Pancreas (tissue), 10 donors: ENCODE results near the gene IQSEC1. TPM values are rescaled to one million over a fixed set of nuclear protein-coding genes. Genes with fewer than 3 reads are reported as not detected.

Source experiments
- ATAC-seq, 4 donors: fragments of 200-7000 bp; cut with Tn5 transposase; one replicate each; pipeline versions ENCODE4 v1.8.0 to v1.9.1; 2020; ENCODE audit warnings: mild to moderate bottlenecking in 4 of 4, moderate library complexity in 4 of 4
- DNase-seq, 6 donors: peaks; one replicate each; pipeline ENCODE4 v3.0.0-alpha.2; 2020
- FAIRE-seq: peaks from 2 replicates; lab custom pipeline; 2012; peaks lifted over from hg19 to GRCh38; lab: Jason Lieb, UNC
- H3K27ac ChIP-seq, 4 donors: fragments of 200-600 bp; sonication (generic); 1 replicate in 3 of 4; 2 replicates in 1 of 4; pipeline versions ENCODE4 v1.5.0 to v1.8.0; 2020
- H3K27me3 ChIP-seq, 4 donors: fragments of 200-600 bp; one replicate each; pipeline ENCODE4 v1.8.0; 2021
- H3K36me3 ChIP-seq, 3 donors: fragments of 200-600 bp; sonication (generic) in 1 of 3; one replicate each; pipeline versions ENCODE4 v1.5.0 to v1.8.0; 2020 to 2021
- H3K4me1 ChIP-seq, 3 donors: fragments of 200-600 bp; one replicate each; pipeline ENCODE4 v1.8.0; 2021
- H3K4me3 ChIP-seq, 4 donors: fragments of 200-600 bp; sonication (generic) in 2 of 4; one replicate each; pipeline versions ENCODE4 v1.5.0 to v1.8.0; 2020 to 2021
- H3K9me3 ChIP-seq, 4 donors: fragments of 200-600 bp; one replicate each; pipeline ENCODE4 v1.8.0; 2021
- CTCF ChIP-seq, 4 donors: fragments of 200-600 bp; sonication (generic) in 3 of 4; IDR thresholded peaks; one replicate each; pipeline versions ENCODE4 v1.5.0 to v1.8.0; 2021; ENCODE audit warnings: antibody characterized with exemption in 4 of 4
- WGBS, 2 donors: extraction: QIAGEN DNeasy Blood & Tissue Kit; methylation state at CpG; one replicate each; pipeline ENCODE4 v1.1.7; 2013; 5-methylcytosine and 5-hydroxymethylcytosine counted together
- intact Hi-C, 3 donors: fragments of 100-400 bp; cut with DNase I; formaldehyde crosslinking; loops; one replicate each; pipeline versions ENCODE4 v1.11.1 to v1.14.2; 2022
- polyA plus RNA-seq, 2 donors: library from polyadenylated mRNA; stranded (reverse); fragments of 200-250 nt; gene quantifications; one replicate each; pipeline ENCODE4 v1.2.3, GENCODE V29; 2013
- total RNA-seq, 6 donors: library from RNA; stranded (reverse); fragmentation: NEBNext Ultra II Directional in 4 of 6; extraction: Animal tissue kit (Norgen Biotek cat#: 25700) in 4 of 6; gene quantifications; one replicate each; pipeline versions ENCODE4 v1.2.1 to v1.2.4, GENCODE V29; 2021 to 2023
- donor health status: healthy with polysubstance abuse.
- donor health status: DM: no; HTN: no; CAD: no; lungs with moderate emphysema.
- donor health status: DM: no; HTN: no; CAD: no.
- donor health status: control.
- donor health status: control.
- donor health status: Bipolar disorder and iron deficiency.
- donor health status: DM: yes; HTN: yes; CAD: no.
- donor health status: DM: no; HTN: no; CAD: no.
- donor health status: DM: no; HTN: no; CAD: no.
- donor health status: DM: yes; HTN: yes; CAD: no.

IQSEC1 gene
- total and polyA plus RNA-seq, 8 donors: 15.0 to 27.9 (median 23.1) TPM

- no peaks in the 10 kb centered on the region for H3K9me3 ChIP-seq
- WGBS, 2 donors: 20 to 21% methylated on average over 13 of the region's 13 CpGs
- H3K4me3 ChIP-seq: no peak overlapping the region
- intact Hi-C loops: loop anchor here in 1 of 3 donors (10.0 kb wide), 1 partner anchor 163 kb away; no protein-coding TSS in a partner anchor
- peak; percentile 85 to 88 (median 87) for ATAC-seq
- H3K27me3 ChIP-seq: no peaks in the 10 kb centered on the region
- FAIRE-seq: no peak
- H3K36me3 ChIP-seq: no peaks in the 10 kb centered on the region
- H3K27ac ChIP-seq: peak overlapping the region in 3 of 4 donors; percentile 26 to 61 (median 52)
- peaks cover 4 to 16% (median 13%) of the 10 kb centered on the region in 3 donors for H3K4me1 ChIP-seq
- no peak for TF ChIP-seq CTCF (IDR thresholded peaks at IDR 0.05)
- DNase-seq: peak; percentile 71 to 89 (median 84)
These were observed 38.8 kb upstream of the IQSEC1 start for GRCh38 chr3:13111873-13112520.

- intact Hi-C loops: loop anchor here in 1 of 3 donors (10.0 kb wide), 1 partner anchor 163 kb away; no protein-coding TSS in a partner anchor
- Histone ChIP-seq H3K36me3 (no peaks in the 10 kb centered on the region), H3K27ac (peak overlapping the region in 3 of 4 donors; percentile 26 to 61 (median 52)), H3K4me1 (peaks cover 4 to 16% (median 13%) of the 10 kb centered on the region in 3 donors), H3K27me3 (no peaks in the 10 kb centered on the region), H3K4me3 (no peak overlapping the region), H3K9me3 (no peaks in the 10 kb centered on the region)
- peak; percentile 62 to 81 (median 70) for ATAC-seq
- 23% methylated on average over 9 of the region's 9 CpGs for WGBS, 2 donors
- no peak for TF ChIP-seq CTCF (IDR thresholded peaks at IDR 0.05)
- FAIRE-seq: no peak
- DNase-seq: peak in 4 of 6 donors; percentile 47 to 76 (median 58)
These were observed 38.1 kb upstream of the IQSEC1 start for GRCh38 chr3:13111173-13111872.

DNA sequence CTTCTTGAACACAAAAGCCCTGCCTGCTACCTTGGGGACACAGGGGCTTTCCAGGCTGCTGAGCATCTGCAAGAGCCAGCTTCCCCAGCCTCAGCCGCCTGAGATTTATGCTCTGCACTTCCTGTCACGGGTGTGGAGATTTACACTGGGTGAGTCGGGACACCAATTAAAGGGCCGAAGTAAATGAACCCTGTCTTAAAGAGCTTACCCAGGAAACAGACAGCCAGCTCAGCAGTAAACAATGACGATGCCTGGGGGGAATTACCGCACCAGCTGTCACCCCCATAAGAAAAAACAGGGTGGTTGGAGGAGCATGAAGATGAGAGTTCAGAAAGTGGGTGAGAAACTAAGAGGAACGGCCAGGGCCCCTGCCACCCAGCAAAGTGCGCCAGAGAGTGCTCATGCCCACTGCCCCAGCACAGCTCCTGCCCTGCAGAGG, 37.5 kb upstream of the IQSEC1 start:
- WGBS, 2 donors: 51 to 58% methylated on average over 8 of the region's 8 CpGs
- H3K36me3 ChIP-seq: no peaks in the 10 kb centered on the region
- ATAC-seq (peak in 2 of 4 donors; percentile 23 to 42), FAIRE-seq (no peak), DNase-seq (no peak)
- no peak overlapping the region for H3K4me3 ChIP-seq
- H3K9me3 ChIP-seq: no peaks in the 10 kb centered on the region
- intact Hi-C loops: loop anchor here in 1 of 3 donors (10.0 kb wide), 1 partner anchor 164 kb away; no protein-coding TSS in a partner anchor
- H3K4me1 ChIP-seq: peaks cover 4 to 16% (median 13%) of the 10 kb centered on the region in 3 donors
- peak overlapping the region in 1 of 4 donors; percentile 61 for H3K27ac ChIP-seq
- no peak for TF ChIP-seq CTCF (IDR thresholded peaks at IDR 0.05)
- H3K27me3 ChIP-seq: no peaks in the 10 kb centered on the region

DNA sequence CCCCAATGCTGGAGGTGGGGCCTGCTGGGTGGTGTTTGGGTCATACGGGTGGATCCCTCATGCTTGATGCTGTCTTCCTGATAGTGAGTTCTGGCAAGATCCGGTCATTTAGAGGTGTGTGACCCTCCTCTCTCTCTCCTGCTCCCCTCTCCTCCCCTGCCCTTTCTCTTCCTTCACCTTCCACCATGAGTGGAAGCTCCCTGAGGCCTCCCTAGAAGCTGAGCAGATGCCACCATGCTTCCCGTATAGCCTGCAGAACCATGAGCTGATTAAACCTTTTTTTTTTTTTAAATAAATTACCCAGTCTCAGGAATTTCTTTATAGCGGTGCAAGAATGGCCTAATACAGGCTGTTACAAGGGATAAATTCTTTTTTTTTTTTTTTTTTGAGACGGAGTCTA, 36.3 kb upstream of the IQSEC1 start:
- WGBS, 2 donors: 88 to 97% methylated on average over 5 of the region's 5 CpGs
- Histone ChIP-seq H3K4me1 (peaks cover 4 to 16% (median 13%) of the 10 kb centered on the region in 3 donors), H3K36me3 (no peaks in the 10 kb centered on the region), H3K27me3 (no peaks in the 10 kb centered on the region), H3K27ac (no peak overlapping the region), H3K4me3 (no peak overlapping the region), H3K9me3 (no peaks in the 10 kb centered on the region)
- ATAC-seq (no peak), DNase-seq (peak in 1 of 6 donors; percentile 16), FAIRE-seq (no peak)
- intact Hi-C loops: no loop called here
- no peak for TF ChIP-seq CTCF (IDR thresholded peaks at IDR 0.05)
